HEK293T (cell line): ENCODE data around the gene MAPK8IP1.

Experiments used
- BHLHE40 ChIP-seq: fragments of 450-650 bp; IDR thresholded peaks from 2 replicates; pipeline ENCODE4 v1.6.1; 2016; ENCODE audit warnings: mild to moderate bottlenecking, moderate library complexity, borderline replicate concordance
- CTBP1 ChIP-seq: fragments of 450-650 bp; IDR thresholded peaks from 2 replicates; pipeline ENCODE4 v1.6.1; 2016; ENCODE audit warnings: borderline replicate concordance
- FOXA1 ChIP-seq: fragments of 450-650 bp; IDR thresholded peaks from 2 replicates; pipeline ENCODE4 v1.6.1; 2016; ENCODE audit warnings: mild to moderate bottlenecking
- FOXK2 ChIP-seq: fragments of 450-650 bp; IDR thresholded peaks from 2 replicates; pipeline ENCODE4 v1.6.1; 2016; ENCODE audit warnings: mild to moderate bottlenecking
- FOXM1 ChIP-seq: fragments of 450-650 bp; IDR thresholded peaks from 2 replicates; pipeline ENCODE4 v1.6.1; 2017; ENCODE audit warnings: mild to moderate bottlenecking, borderline replicate concordance
- HDGF ChIP-seq: fragments of 450-650 bp; IDR thresholded peaks from 2 replicates; pipeline ENCODE4 v1.6.1; 2017; ENCODE audit warnings: antibody characterized with exemption, borderline replicate concordance
- LEF1 ChIP-seq: fragments of 450-650 bp; IDR thresholded peaks from 2 replicates; pipeline ENCODE4 v1.6.1; 2017; ENCODE audit warnings: mild to moderate bottlenecking, borderline replicate concordance
- NFRKB ChIP-seq: fragments of 450-650 bp; IDR thresholded peaks from 2 replicates; pipeline ENCODE4 v1.6.1; 2016; ENCODE audit warnings: mild to moderate bottlenecking, moderate library complexity
- SP1 ChIP-seq: fragments of 450-650 bp; IDR thresholded peaks from 2 replicates; pipeline ENCODE4 v1.6.1; 2017
- SUZ12 ChIP-seq: fragments of 450-650 bp; IDR thresholded peaks from 2 replicates; pipeline ENCODE4 v1.6.1; 2016; ENCODE audit warnings: mild to moderate bottlenecking

DNA sequence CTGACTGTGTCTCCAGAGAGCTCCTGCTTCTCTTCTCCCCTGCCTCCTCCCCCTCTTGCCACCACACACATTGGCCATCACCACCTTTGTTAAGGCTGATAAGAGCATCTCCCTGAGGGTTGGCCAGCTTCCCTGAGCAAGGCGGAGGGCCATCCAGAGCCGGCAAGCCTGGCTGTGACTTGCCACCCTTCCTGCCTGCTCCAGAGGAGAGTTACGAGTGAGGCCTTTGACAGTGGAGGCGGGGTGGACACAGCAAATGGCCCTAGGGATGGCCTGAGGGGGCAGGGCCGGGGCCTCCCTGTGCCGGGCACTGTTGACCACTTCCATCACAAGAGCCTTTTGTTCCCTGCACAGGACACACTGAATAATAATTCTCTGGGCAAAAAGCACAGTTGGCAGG lies 16.2 kb downstream of the MAPK8IP1 start:
- TF ChIP-seq HDGF = no peak
- TF ChIP-seq FOXM1 = no peak
- no peak for TF ChIP-seq LEF1
- TF ChIP-seq BHLHE40 = no peak
- TF ChIP-seq SUZ12 = no peak
- TF ChIP-seq NFRKB = no peak
- no peak for TF ChIP-seq FOXA1
- no peak for TF ChIP-seq SP1
- no peak for TF ChIP-seq FOXK2
- TF ChIP-seq CTBP1 = no peak
